HG03342 (cell line): ENCODE measurements around the gene DPRX.

ENCODE experiments used
- ATAC-seq: cut with Tn5 transposase; IDR thresholded peaks from one replicate; pipeline ENCODE4 v1.9.1; 2021; ENCODE audit warnings: mild to moderate bottlenecking, moderate library complexity; ENCODE audit not compliant: unreplicated experiment

Gene DPRX, protein sequence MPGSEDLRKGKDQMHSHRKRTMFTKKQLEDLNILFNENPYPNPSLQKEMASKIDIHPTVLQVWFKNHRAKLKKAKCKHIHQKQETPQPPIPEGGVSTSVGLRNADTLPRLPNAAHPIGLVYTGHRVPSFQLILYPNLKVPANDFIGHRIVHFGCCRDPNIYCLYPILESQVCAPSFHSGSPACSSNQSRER

DNA sequence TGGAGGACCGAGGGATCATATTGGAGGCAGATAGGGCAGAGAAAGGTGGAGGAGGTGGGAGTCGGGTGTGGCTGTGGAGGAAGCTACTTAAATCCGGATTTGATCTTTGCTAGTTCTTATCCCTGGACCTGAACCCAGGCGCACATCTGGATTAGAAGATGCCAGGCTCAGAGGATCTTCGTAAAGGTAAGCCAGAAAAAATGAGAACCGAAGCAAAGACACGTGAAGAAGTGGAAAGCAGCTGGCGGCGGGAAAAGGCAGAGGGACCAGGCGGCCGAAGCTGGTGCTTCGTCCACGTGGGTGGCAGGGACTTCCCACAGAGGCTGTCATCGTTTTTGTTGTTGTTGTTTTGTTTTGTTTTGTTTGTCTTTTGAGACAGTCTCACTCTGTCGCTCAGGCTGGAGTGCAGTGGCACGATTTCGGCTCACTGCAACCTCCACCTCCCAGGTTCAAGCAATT, at the start of gene DPRX:
DPRX (plus strand) TSS at position 51 of the 459 bp plus-strand sequence; CDS start at position 159, 108 bp downstream.
- ATAC-seq: no peak

DNA sequence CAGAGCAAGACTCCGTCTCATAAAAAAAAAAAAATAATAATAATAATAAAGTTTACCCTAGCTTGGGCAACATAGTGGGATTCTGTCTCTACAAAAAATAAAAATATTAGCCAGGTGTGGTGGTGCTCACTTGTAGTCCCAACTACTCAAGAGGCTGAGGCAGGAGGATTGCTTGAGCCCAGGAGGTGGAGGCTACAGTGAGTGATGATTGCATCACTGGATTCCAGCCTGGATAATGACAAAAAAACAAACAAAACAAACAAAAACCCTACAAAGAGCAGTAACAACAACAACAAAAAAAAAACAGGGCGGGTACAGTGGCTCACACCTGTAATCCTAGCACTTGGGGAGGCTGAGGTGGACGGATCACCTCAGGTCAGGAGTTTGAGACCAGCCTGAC, 48.6 kb upstream of the DPRX start:
- no peak for ATAC-seq

DNA sequence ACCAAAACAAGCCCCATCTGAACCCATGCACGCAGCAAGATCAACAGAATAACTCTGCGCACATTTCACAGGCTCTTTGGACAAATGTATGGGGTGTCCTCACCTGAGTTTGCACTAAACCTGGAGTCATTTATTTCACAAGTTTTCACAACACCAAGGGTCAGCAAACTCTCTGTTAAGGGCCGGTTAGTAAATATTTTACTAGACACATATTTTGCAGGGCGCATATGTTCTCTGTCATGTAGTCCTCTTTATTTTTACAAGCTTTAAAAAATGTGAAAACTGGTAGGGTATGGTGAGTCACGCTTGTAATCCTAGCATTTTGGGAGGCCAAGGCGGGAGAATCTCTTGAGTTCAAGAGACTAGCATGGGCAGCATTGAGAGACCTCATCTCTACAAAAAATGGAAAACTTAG, 45.5 kb upstream of the DPRX start:
- ATAC-seq: no peak

DNA sequence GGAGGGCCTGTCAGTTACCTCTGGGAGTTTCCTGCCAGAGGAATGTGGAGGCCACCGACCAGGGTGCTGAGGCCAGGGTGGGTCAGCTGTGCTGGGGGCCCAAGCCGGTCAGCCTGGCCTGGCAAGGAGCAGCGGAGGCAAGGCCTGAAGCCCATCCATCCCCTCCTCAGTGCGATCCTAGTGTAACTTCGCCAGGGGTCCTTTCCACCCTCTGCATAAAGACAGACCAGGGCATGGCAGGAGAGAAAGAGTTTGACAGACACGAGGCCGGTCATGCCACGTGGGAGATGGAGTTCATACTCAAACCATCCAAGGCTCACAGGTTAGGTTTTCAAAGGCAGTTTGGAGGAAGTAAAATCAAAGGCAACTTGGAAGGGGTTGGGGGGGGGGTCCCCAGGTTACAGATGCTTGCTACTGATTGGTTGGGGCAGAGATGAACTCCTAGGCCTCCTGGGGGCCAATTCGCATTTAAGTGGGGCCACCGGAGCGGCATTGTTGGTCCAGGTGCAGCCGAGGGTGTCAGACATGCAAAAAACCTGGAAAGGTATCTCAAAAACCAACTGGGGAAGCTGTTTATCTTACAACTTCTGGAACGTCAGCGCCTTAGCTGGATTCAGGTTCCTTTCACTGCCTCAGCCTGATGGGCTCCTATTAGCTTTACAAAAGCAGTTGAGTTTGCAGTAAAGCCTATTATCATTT, 36.8 kb upstream of the DPRX start:
- no peak for ATAC-seq

DNA sequence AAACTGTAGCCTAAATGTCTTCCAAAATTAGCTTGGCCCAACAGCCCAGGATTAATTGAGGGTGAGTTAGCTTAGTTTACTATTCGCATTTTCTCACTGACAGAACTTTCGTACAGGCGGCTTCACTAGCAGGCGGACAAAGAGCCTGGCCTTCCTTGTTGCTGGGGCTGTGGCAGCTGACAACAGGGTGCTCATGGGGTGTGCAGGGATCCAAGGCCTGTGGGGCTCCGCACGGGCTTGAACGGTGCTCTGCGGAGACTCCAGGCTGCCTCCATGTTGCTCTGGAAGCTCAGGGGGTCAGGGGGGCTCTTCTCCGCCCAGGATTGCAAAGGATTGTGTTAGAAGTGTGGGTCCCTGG, 36.3 kb upstream of the DPRX start:
- ATAC-seq: no peak

DNA sequence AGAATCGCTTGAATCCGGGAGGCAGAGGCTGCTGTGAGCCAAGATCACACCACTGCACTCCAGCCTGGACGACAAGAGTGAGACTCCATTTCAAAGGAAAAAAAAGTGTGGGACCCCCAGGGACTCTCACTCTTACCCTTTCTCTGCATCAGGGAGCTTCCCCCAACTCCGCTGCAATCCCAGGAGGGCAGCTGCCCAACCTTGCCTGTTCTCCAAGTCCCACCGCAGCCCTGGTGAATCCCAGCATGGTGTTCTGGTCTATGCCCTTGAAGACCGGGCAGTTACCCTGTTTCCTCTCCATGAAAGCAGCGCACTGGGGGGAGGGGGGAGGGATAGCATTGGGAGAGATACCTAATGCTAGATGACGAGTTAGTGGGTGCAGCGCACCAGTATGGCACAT, 35.7 kb upstream of the DPRX start:
- no peak for ATAC-seq

DNA sequence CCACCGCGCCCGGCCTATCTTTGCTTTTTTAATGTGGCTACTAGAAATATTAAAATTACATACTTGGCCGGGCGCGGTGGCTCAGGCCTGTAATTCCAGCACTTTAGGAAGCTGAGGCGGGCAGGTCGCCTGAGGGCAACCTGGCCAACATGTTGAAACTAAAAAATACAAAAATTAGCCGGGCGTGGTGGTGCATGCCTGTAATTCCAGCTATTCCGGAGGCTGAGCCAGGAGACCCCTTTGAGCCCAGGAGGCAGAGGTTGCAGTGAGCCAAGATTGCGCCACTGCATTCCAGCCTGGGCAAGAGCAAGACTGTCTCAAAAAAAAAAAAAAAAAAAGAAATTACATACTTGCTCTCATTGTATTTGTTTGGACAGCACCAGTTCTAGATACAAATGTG, 34.8 kb upstream of the DPRX start:
- ATAC-seq: no peak

DNA sequence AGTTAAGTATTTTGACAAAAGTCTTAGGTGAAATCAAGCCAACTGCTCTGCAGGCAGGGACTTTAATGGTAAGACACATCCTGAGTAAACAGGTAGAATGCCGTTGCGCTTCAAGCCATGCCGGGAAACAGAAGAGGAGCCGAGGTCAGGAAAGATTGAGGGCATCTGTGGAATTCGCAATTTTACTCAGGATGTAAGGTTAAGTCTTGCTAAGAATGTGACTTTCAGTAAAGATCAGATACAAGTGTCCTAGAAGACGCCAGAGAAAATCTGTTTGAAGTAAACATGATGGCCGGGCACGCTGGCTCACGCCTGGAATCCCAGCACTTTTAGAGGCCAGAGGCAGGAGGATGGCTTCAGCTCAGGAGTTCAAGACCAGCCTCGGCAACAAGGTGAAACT, 33.4 kb upstream of the DPRX start:
- ATAC-seq: no peak

DNA sequence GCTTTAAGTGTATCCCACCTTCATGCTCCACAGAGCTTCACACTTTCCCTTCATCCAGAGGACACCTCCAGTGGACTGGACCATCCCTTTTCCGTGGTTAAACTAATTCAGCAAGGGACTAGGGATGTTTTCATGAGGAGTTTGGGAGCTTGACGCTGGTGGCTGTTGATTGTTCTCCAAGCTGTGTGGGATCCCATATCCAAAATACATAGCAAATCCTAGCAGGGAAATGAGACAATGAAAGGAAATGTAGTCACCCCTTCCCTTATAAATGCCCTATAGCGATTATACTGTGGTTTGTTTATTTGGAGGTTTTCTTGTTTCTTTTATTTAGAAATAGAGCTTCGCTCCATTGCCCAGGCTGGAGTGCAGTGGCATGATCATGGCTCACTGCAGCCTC, 31.6 kb upstream of the DPRX start:
- ATAC-seq: no peak

DNA sequence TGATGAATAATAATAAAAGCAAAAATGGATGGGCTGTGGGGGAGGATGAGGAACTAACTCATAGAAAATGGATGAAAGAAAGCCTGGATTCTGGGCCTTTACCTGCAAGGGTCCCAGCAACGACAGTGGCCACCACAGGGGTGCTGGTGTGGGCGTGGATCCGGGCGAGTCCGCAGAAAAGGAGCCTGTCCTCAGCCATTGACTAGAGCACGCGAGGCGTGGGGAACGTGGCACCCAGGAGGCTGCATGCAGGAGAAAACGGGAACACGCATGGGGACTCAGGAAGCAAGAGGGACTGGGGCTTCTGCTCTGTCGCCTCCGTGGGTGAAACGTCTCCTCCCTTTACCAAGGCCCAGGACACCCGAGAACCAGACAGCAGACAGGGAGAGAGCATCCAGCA, 25.8 kb upstream of the DPRX start:
- no peak for ATAC-seq

DNA sequence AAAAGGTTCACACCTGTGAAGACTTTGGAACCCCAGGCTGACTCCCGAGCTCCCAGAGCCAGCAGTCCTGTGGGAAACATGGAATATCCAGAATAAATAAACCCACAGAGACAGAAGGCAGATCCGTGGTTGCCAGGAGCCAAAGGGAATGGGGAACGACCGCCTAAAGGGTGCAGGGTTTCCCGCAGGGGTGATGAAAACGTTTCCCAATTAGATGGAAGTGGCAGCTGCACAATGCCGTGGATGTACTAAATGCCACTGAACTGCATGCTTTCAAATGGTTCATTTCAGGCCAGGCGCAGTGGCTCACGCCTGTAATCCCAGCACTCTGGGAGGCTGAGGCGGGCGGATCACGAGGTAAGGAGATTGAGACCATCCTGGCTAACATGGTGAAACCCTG, 23.4 kb upstream of the DPRX start:
- no peak for ATAC-seq

DNA sequence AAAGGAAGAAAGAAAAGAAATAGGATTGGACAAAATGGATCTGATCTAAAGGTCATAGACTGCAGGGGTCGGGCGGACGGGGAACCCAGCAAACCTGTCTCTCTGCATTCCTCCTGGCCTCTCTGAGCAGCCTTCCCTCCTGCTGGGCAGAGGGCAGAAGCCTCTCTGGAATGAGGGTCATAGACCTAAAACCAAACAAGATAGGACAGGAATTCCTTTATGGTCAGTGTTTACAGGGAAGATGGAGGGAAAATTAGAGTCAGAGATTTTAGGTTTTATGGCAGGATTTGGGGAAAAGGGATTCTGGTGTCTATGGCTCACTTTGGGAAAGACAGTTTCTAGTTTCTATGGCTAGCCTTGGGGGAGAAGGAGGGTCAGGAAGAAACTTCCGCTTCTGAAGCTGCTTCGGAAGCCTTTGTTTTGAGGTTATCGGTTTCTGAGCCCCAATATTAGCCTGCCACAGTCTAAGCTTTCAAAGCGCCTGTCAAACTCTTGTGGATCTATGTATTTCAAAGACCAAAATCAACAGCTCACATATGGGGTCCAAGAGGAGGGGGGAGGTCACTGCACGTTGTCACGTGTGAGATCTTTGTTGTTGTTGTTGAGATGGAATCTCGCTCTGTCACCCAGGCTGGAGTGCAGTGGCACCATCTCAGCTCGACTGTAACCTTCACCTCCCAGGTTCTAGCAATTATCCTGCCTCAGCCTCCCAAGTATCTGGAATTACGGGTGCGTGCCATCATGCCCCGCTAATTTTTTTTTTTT, 18.9 kb upstream of the DPRX start:
- ATAC-seq: no peak

DNA sequence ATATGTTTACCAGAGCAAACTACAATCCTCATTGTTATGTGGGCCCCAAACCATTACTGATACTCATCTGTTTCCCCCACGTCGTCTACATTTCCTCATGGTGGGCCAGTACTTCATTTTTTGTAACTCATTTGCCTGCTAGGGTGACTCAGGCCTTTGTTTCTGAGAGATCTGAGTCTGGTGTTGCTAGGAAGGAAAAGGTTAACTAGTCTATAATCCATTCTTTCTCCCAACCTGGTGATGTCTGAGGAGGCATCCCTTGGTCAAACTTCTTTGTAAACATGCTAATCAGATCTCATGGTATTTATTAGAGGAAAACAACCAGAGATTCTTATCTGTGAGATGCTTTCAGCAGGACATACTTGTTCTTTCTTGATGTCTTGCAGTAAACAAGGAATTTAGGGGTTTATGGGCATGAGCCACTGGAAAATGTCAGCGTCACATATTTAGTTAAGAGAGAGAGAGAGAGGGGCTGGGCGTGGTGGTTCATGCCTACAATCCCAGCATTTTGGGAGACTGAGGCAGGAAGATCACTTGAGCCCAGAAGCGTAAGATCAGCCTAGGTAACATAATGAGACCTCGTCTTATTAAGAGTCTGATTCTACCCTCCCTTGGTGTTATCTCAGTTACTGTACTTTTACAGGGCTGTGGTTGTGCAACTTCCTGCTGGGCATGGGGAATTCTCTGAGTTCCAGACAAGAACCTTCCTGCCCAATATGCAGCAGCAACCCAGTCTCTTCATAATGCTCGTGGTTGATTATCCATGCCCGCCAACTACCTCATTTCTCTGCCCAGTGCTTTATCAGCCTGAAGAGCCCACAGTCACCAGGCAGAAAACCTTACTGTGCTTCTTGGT, 9.7 kb upstream of the DPRX start:
- ATAC-seq: no peak

DNA sequence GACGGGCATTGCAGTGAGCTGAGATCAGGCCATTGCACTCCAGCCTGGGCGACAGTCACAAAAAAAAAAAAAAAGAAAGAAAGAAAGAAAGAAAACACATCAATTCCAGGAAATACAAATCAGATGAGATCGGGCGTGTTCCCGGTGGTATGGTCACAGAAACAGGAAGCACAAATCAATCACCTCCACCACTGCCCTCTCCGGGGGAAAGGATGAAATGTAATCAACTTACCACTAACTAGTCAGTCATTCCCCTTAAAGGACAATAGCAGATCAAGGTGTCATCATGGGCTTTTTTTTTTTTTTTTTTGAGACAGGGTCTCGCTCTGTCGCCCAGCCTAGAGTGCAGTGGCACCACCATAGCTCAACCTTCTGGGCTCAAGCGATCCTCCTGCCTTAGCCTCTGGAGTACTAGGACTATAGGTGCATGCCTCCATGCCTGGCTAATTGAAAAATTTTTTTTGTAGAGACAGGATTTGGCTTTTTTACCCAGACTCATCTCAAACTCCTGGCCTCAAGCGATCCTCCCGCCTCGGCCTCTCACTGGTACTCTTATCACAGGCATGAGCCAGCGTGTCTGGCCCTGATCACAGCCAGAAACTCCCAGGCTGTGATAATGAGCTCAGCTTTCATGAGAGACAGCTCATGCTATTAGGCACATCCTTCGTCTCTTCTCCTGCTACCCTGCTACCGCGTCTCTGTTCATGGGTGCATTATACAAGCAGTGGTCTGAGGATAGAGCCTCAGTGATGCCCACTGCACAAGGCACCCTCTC, 6.8 kb upstream of the DPRX start:
- no peak for ATAC-seq

DNA sequence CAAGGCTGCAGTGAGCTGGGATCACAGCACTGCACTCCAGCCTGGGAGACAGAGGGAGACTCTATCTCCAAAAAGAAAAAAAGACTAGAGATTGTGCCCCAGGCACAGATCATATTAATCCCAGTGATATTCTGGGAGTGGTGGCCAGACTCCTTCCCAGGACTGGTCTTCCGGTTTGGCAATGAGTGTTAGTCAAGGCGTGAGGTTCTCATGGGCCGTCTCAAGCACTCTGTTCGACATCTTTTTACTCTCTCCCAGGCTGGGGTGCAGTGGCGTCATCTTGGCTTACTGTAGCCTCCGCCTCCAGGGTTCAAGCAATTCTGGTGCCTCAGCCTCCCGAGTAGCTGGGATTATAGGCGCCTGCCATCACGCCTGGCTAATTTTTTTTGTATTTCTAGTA, 5.3 kb upstream of the DPRX start:
- no peak for ATAC-seq

DNA sequence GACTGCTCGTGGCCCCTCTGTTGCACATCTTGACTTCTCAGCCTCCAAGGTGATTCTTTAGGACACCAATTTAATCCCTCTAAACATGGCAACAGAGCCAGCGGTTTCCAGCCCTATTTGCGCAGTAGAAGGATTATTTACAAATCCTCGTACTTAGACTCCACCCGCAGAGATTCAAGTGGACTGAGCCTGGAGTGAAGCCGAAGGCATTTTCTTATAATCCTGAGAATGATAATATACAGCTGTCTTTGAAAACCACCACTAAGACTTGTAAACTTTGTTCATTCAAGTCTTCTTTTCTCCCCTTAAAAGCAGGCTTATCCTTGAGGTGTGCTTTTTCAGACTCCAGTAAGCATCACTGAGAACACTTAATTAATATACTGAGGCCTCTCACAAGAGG, 4.8 kb upstream of the DPRX start:
- ATAC-seq: no peak

DNA sequence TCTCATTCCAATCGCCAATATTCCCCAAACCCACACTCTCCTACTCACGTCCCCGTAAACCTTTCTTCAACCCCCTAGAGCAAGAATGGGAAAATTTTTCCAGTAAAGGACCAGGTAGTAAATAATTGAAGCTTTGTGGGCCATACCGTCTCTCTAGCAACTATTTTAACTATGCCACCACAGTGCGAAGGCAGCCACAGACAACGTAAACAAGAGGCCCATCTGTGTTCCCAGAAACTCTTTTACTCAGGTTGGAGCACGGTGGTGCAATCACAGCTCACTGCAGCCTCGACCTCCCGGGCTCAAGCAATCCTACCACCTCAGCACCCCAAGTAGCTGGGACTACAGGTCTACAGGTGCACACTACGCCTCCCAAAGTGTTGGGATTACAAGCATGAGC, 3.0 kb downstream of the DPRX start:
- no peak for ATAC-seq

DNA sequence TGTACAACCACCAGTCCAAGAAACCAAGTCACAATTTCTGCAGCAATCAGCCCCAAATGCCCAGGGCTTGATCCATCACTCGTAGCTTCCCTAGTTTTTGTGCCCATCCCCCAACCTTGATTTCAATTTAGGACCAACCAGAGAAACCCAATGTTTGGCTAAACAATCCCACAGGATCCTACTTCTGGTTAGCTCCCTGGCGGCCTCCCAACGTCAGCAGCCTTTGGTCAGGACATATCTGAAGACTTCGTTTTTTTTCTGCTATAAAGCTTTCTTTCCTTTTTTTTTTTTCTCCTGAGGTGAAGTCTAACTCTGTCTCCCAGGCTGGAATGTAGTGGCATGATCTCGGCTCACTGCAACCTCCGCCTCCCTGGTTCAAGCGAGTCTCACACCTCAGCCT, 7.7 kb downstream of the DPRX start:
- ATAC-seq: no peak

DNA sequence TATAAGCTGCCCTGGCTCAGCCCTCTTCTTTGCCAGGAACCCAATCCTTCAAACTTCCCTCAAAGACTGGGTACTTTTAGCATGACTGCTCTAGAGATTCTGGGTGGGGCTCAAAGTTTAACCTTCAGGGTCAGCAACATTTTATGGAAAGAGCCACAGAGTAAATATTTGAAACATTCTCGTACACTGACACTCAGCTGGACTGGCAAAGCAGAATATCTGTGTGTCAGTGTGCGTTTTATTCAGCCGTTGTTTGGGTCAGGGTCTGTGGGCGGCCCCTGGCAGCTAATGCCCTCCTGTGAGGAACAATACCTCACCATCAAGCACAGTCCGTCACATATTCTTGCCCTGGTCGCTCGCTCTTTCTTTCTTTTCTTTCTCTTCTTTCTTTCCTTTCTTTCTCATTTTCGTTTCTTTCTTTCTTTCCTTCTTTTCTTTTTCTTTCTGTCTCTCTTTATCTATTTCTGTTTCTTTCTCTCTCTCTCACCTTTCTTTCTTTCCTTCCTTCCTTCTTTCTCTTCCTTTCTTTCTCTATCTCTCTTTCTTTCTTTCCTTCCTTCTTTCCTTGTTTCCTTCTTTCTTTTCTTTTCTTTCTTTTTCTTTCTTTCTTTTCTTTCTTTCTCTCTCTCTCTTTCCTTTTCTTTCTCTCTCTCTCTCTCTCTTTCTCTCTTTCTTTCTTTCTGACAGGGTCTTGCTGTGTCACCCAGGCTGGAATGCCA, 10.7 kb downstream of the DPRX start:
- ATAC-seq: no peak
